NB4 (cell line): ENCODE data around the gene FOXJ1.

Source experiments
- CTCF ChIP-seq: IDR thresholded peaks from one replicate; pipeline ENCODE4 v1.5.1; 2012; ENCODE audit warnings: low read depth, low read length
- MYC ChIP-seq: IDR thresholded peaks from 2 replicates; pipeline ENCODE4 v1.6.1; 2011; ENCODE audit warnings: low read depth, low read length
- POLR2A ChIP-seq: IDR thresholded peaks from 2 replicates; pipeline ENCODE4 v1.6.1; 2011; ENCODE audit warnings: mild to moderate bottlenecking; ENCODE audit not compliant: insufficient read length; ENCODE audit errors: extremely low read depth
- TF ChIP-seq, protein P1 (sequence below): IDR thresholded peaks from 2 replicates; pipeline ENCODE4 v1.6.1; 2011; ENCODE audit warnings: low read depth, low read length

DNA sequence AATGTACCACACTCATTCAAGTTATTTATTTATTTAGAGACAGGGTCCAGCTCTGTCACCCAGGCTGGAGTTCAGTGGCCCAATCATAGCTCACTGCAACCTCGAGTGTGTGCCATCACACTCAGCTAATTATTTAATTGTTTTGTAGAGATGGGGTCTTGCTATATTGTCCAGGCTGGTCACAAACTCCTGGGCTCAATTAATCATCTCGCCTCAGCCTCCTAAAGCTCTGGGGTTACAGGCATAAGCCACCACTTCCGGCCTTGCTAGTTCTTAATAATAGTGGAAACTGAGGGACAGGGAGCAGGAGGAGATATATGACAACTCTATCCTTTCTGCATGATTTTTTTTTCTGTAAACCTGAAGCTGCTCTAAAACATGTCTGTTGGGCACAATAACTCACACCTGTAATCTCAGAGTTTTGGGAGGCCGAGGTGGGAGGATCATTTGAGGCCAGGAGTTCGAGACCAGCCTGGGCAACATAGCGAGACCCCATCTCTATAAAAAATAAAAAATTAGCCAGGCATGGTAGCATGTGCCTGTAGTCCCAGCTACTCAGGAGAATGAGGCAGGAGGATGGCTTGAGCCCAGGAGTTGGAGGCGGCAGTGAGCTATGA is 25.8 kb downstream of the FOXJ1 start:
- TF ChIP-seq CTCF (no peak), POLR2A (no peak), MYC (no peak)
- TF ChIP-seq, protein P1, sequence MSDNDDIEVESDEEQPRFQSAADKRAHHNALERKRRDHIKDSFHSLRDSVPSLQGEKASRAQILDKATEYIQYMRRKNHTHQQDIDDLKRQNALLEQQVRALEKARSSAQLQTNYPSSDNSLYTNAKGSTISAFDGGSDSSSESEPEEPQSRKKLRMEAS, result no peak
